IMR-90 (cell line): ENCODE measurements around the gene GRM8. TPM values are rescaled to one million over a fixed set of nuclear protein-coding genes. Genes with fewer than 3 reads are reported as not detected.

Experiments
- ATAC-seq: fragments of 200-7000 bp; cut with Tn5 transposase; 2 replicates; pipeline ENCODE4 v1.9.1; 2020; ENCODE audit warnings: low read depth, mild to moderate bottlenecking, moderate library complexity
- BruUV-seq: library from RNA; stranded (reverse); fragments of 400-500 nt; replicated peaks from 2 replicates; lab custom pipeline; 2021; lab: Mats Ljungman, UMichigan
- CTCF ChIA-PET: fragments of 300-600 bp; formaldehyde crosslinking; extraction: SDS; loops from one replicate; lab custom pipeline; 2021; ENCODE audit warnings: antibody characterized with exemption; lab: Yijun Ruan, JAX
- POLR2A ChIA-PET: fragments of 300-600 bp; sonication (Branson Sonifier 250); formaldehyde crosslinking; loops from one replicate; lab custom pipeline; 2022; ENCODE audit warnings: antibody characterized with exemption; ENCODE audit not compliant: unreplicated experiment; lab: Charles Lee
- DNase-seq: peaks from one replicate; pipeline ENCODE4 v3.0.0; 2013
- H2AFZ ChIP-seq: replicated peaks from 2 replicates; pipeline ENCODE3; 2013; ENCODE audit warnings: low read length, mild to moderate bottlenecking; ENCODE audit not compliant: poor library complexity
- H2AK5ac ChIP-seq: 2 replicates; pipeline ENCODE4 v1.6.1; 2013; ENCODE audit warnings: low read depth, low read length, inconsistent platforms
- H2AK9ac ChIP-seq: replicated peaks from 2 replicates; pipeline ENCODE3; 2013; ENCODE audit warnings: mild to moderate bottlenecking, low read depth, low read length, moderate library complexity; ENCODE audit not compliant: poor library complexity
- H2BK120ac ChIP-seq: 2 replicates; pipeline ENCODE4 v1.6.1; 2013; ENCODE audit warnings: low read depth, low read length, inconsistent platforms
- H2BK15ac ChIP-seq: 3 replicates; pipeline ENCODE4 v1.6.1; 2013; ENCODE audit warnings: low read depth, low read length, inconsistent platforms
- H2BK20ac ChIP-seq: 2 replicates; pipeline ENCODE4 v1.6.1; 2013; ENCODE audit warnings: low read depth, mild to moderate bottlenecking, inconsistent platforms, low read length, moderate library complexity
- H2BK5ac ChIP-seq: 2 replicates; pipeline ENCODE4 v1.6.1; 2013; ENCODE audit warnings: mild to moderate bottlenecking, low read depth, low read length, inconsistent platforms; ENCODE audit not compliant: poor library complexity, severe bottlenecking
- H3K14ac ChIP-seq: replicated peaks from 2 replicates; pipeline ENCODE4 v1.6.1; 2013; ENCODE audit warnings: low read depth, low read length, inconsistent platforms
- H3K18ac ChIP-seq: 2 replicates; pipeline ENCODE4 v1.6.1; 2013; ENCODE audit warnings: low read depth, low read length, control low read depth
- H3K23ac ChIP-seq: 2 replicates; pipeline ENCODE4 v1.6.1; 2013; ENCODE audit warnings: low read depth, low read length, inconsistent platforms
- H3K27ac ChIP-seq: 2 replicates; pipeline ENCODE4 v1.5.1; 2013; ENCODE audit warnings: mild to moderate bottlenecking, control low read depth, low read length; ENCODE audit not compliant: insufficient read depth
- H3K27me3 ChIP-seq: 2 replicates; pipeline ENCODE4 v1.6.1; 2013; ENCODE audit warnings: low read length; ENCODE audit not compliant: control insufficient read depth, insufficient read depth
- H3K36me3 ChIP-seq: 2 replicates; pipeline ENCODE4 v1.6.1; 2013; ENCODE audit warnings: low read length, mixed read lengths; ENCODE audit not compliant: control insufficient read depth, insufficient read depth
- H3K4ac ChIP-seq: 2 replicates; pipeline ENCODE4 v1.6.1; 2013; ENCODE audit warnings: low read depth, low read length, inconsistent platforms
- H3K4me1 ChIP-seq: 2 replicates; pipeline ENCODE4 v1.6.1; 2013; ENCODE audit warnings: low read length, mixed read lengths; ENCODE audit not compliant: control insufficient read depth, insufficient read depth
- H3K4me2 ChIP-seq: 2 replicates; pipeline ENCODE4 v1.6.1; 2013; ENCODE audit warnings: low read depth, mild to moderate bottlenecking, control low read depth, low read length, moderate library complexity
- H3K4me3 ChIP-seq: 2 replicates; pipeline ENCODE4 v1.5.1; 2013; ENCODE audit warnings: low read depth, mild to moderate bottlenecking, control low read depth, low read length, moderate library complexity; ENCODE audit not compliant: insufficient read depth
- H3K56ac ChIP-seq: 2 replicates; pipeline ENCODE4 v1.6.1; 2013; ENCODE audit warnings: low read length, inconsistent platforms; ENCODE audit not compliant: insufficient read depth; ENCODE audit errors: extremely low read depth
- H3K79me1 ChIP-seq, 2 experiments: 2 replicates each; pipeline ENCODE4 v1.6.1; 2013; ENCODE audit warnings: low read length in 2 of 2, inconsistent platforms in 1 of 2, low read depth in 1 of 2
- H3K9ac ChIP-seq: 2 replicates; pipeline ENCODE4 v1.6.1; 2013; ENCODE audit warnings: low read depth, low read length, control low read depth
- H3K9me1 ChIP-seq: 2 replicates; pipeline ENCODE4 v1.6.1; 2013; ENCODE audit warnings: low read length, inconsistent platforms; ENCODE audit not compliant: insufficient read depth
- H3K9me3 ChIP-seq: 2 replicates; pipeline ENCODE4 v1.6.1; 2013; ENCODE audit warnings: low read length; ENCODE audit not compliant: control insufficient read depth, insufficient read depth
- H4K20me1 ChIP-seq: 2 replicates; pipeline ENCODE4 v1.6.1; 2013; ENCODE audit warnings: low read length, inconsistent platforms; ENCODE audit not compliant: insufficient read depth
- H4K5ac ChIP-seq: 2 replicates; pipeline ENCODE4 v1.6.1; 2013; ENCODE audit warnings: mild to moderate bottlenecking, low read depth, low read length, control low read depth
- H4K8ac ChIP-seq, 2 experiments: 2 replicates each; pipeline ENCODE4 v1.6.1; 2013; ENCODE audit warnings: low read depth in 2 of 2, low read length in 2 of 2, control low read depth in 1 of 2, inconsistent platforms in 1 of 2
- H4K91ac ChIP-seq: 2 replicates; pipeline ENCODE4 v1.6.1; 2013; ENCODE audit warnings: low read depth, low read length, inconsistent platforms; ENCODE audit not compliant: insufficient read depth
- BHLHE40 ChIP-seq: fragments of 150-350 bp; IDR thresholded peaks from 2 replicates; pipeline ENCODE4 v1.6.1; 2016; ENCODE audit warnings: mild to moderate bottlenecking, low read depth, low read length
- CEBPB ChIP-seq: IDR thresholded peaks from 2 replicates; pipeline ENCODE4 v1.6.1; 2012; ENCODE audit warnings: low read depth, low read length, improper control_type of control experiment
- CHD1 ChIP-seq: IDR thresholded peaks from 2 replicates; pipeline ENCODE4 v1.6.1; 2012; ENCODE audit warnings: low read depth, low read length, improper control_type of control experiment
- CTCF ChIP-seq: conservative IDR thresholded peaks from 2 replicates; pipeline ENCODE4 v1.5.1; 2012; ENCODE audit warnings: mild to moderate bottlenecking, low read depth, low read length, improper control_type of control experiment
- ELK1 ChIP-seq: fragments of 150-350 bp; IDR thresholded peaks from 2 replicates; pipeline ENCODE4 v1.6.1; 2016; ENCODE audit warnings: low read depth, mild to moderate bottlenecking, low read length, moderate library complexity, borderline replicate concordance
- FOS ChIP-seq: fragments of 150-350 bp; IDR thresholded peaks from 2 replicates; pipeline ENCODE4 v1.6.1; 2016; ENCODE audit warnings: low read depth, low read length
- MAFK ChIP-seq: IDR thresholded peaks from 2 replicates; pipeline ENCODE4 v1.6.1; 2012; ENCODE audit warnings: low read depth, low read length, improper control_type of control experiment
- MAZ ChIP-seq: IDR thresholded peaks from 2 replicates; pipeline ENCODE4 v1.6.1; 2012; ENCODE audit warnings: low read depth, mild to moderate bottlenecking, low read length, improper control_type of control experiment, moderate library complexity, borderline replicate concordance
- MXI1 ChIP-seq: IDR thresholded peaks from 2 replicates; pipeline ENCODE4 v1.6.1; 2012; ENCODE audit warnings: low read depth, mild to moderate bottlenecking, low read length, moderate library complexity, borderline replicate concordance
- NFE2L2 ChIP-seq: fragments of 150-350 bp; IDR thresholded peaks from 2 replicates; pipeline ENCODE4 v1.6.1; 2016; ENCODE audit warnings: low read depth, mild to moderate bottlenecking, low read length
- POLR2A ChIP-seq: IDR thresholded peaks from 2 replicates; pipeline ENCODE4 v1.6.1; 2012; ENCODE audit warnings: mild to moderate bottlenecking, low read depth, low read length
- RAD21 ChIP-seq: IDR thresholded peaks from 2 replicates; pipeline ENCODE4 v1.6.1; 2012; ENCODE audit warnings: low read length, improper control_type of control experiment
- RCOR1 ChIP-seq: IDR thresholded peaks from 2 replicates; pipeline ENCODE4 v1.6.1; 2012; ENCODE audit warnings: mild to moderate bottlenecking, low read length, improper control_type of control experiment; ENCODE audit not compliant: insufficient replicate concordance
- RFX5 ChIP-seq: IDR thresholded peaks from 2 replicates; pipeline ENCODE4 v1.8.0; 2012; ENCODE audit warnings: low read depth, mild to moderate bottlenecking, low read length, moderate library complexity
- SMC3 ChIP-seq: fragments of 150-350 bp; IDR thresholded peaks from 2 replicates; pipeline ENCODE4 v1.6.1; 2016; ENCODE audit warnings: low read depth, mild to moderate bottlenecking, antibody characterized with exemption, low read length, moderate library complexity
- USF2 ChIP-seq: fragments of 150-350 bp; IDR thresholded peaks from 2 replicates; pipeline ENCODE4 v1.6.1; 2017; ENCODE audit warnings: mild to moderate bottlenecking, antibody characterized with exemption, low read length, low read depth
- WGBS, 2 experiments: methylation state at CpG; one replicate each; pipeline versions ENCODE4 v1.1.5 to v1.1.7; 2013; ENCODE audit warnings: missing lambda C conversion rate in 2 of 2; ENCODE audit not compliant: insufficient read length in 1 of 2; ENCODE audit errors: extremely low coverage in 2 of 2; 5-methylcytosine and 5-hydroxymethylcytosine counted together
- dilution Hi-C: fragments of 300-500 bp; cut with HindIII; formaldehyde crosslinking; loops from one replicate; pipeline ENCODE4 v1.14.3; 2018; ENCODE audit warnings: low sequenced_read_pairs; ENCODE audit not compliant: unreplicated experiment
- in situ Hi-C: fragments of 300-500 bp; cut with MboI; formaldehyde crosslinking; loops from 3 replicates; pipeline ENCODE4 v1.14.3; 2019; ENCODE audit warnings: low sequenced_read_pairs, inconsistent platforms, mixed read lengths
- intact Hi-C: fragments of 100-400 bp; cut with micrococcal nuclease; formaldehyde crosslinking; loops from 2 replicates; pipeline ENCODE4 v1.10.0; 2022
- polyA plus RNA-seq, 3 experiments: library from polyadenylated mRNA; depleted of rRNA; stranded (reverse); fragments of >200 nt; gene quantifications; 2 replicates each; pipeline ENCODE4 v1.2.3, GENCODE V29; 2012; ENCODE audit warnings: low replicate concordance in 1 of 3
- total RNA-seq: library from RNA; depleted of rRNA; stranded (reverse); fragments of >200 nt; gene quantifications from 2 replicates; pipeline ENCODE4 v1.2.3, GENCODE V29; 2012

The GRM8 gene
- total and polyA plus RNA-seq, 2 of the 4 experiments (the other 2 are of a cell fraction), result not detected

DNA sequence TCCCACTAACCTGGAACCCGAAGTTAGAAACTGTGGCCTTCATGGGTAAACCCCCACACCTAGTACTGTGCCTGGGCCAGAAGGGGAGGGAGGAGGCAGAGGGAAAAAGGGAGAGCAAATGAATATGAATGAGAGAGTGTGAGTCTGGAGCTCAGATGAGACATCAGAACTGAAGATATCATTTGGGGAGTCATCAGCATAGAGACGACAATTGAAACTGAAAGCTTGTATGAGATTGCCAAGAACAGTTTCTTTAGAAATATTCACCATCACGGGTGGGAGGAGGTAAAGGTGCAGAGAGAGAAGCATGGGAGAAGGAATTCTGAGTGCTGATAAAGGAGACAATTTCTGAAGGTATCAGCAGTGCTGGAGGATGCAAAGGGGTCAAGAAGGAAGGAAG lies 171.2 kb downstream of the GRM8 start:
- no peak overlapping the region for H3K9ac ChIP-seq
- TF ChIP-seq ELK1, result no peak
- TF ChIP-seq MAFK, result no peak
- TF ChIP-seq CHD1, result no peak
- TF ChIP-seq POLR2A, result no peak
- no peak for TF ChIP-seq RFX5
- no peak for TF ChIP-seq MXI1
- no peak for TF ChIP-seq MAZ
- no peak for TF ChIP-seq USF2
- no peak for TF ChIP-seq CTCF
- no peak for TF ChIP-seq SMC3
- no peak for TF ChIP-seq NFE2L2
- TF ChIP-seq RAD21, result no peak
- no peak for TF ChIP-seq RCOR1
- no peak for TF ChIP-seq BHLHE40
- TF ChIP-seq FOS, result no peak
- TF ChIP-seq CEBPB, result no peak
- no peak overlapping the region for H4K5ac ChIP-seq
- no peaks in the 10 kb centered on the region for H3K36me3 ChIP-seq
- H3K4me3 ChIP-seq, result no peak overlapping the region
- H3K23ac ChIP-seq, result no peak overlapping the region
- no peak overlapping the region for H3K56ac ChIP-seq
- H4K20me1 ChIP-seq, result no peaks in the 10 kb centered on the region
- H3K9me1 ChIP-seq, result no peaks in the 10 kb centered on the region
- no peaks in the 10 kb centered on the region for H3K79me1 ChIP-seq
- DNase-seq, result no peak
- intact Hi-C loops, result no loop called here
- CTCF ChIA-PET, result no interaction called here
- H3K27ac ChIP-seq, result no peak overlapping the region
- H2BK15ac ChIP-seq, result no peak overlapping the region
- no TSS peak for BruUV-seq
- H3K4me1 ChIP-seq, result no peaks in the 10 kb centered on the region
- WGBS, 2 experiments, result no CpG with 5 or more reads among the region's 3 CpGs
- no peak overlapping the region for H2AK5ac ChIP-seq
- POLR2A ChIA-PET, result no interaction called here
- H2BK20ac ChIP-seq, result no peak overlapping the region
- H3K27me3 ChIP-seq, result no peaks in the 10 kb centered on the region
- dilution Hi-C loops, result no loop called here
- no peak overlapping the region for H4K8ac ChIP-seq
- H3K14ac ChIP-seq, result no peak overlapping the region
- ATAC-seq, result no peak
- H3K4me2 ChIP-seq, result no peak overlapping the region
- H3K4ac ChIP-seq, result no peak overlapping the region
- no peak overlapping the region for H2BK120ac ChIP-seq
- H3K9me3 ChIP-seq, result peaks cover 11% of the 10 kb centered on the region
- no peak overlapping the region for H2AFZ ChIP-seq
- H2AK9ac ChIP-seq, result no peak overlapping the region
- no peak overlapping the region for H2BK5ac ChIP-seq
- no peak overlapping the region for H4K91ac ChIP-seq
- in situ Hi-C loops, result no loop called here
- H3K18ac ChIP-seq, result no peak overlapping the region
